D721Med (cell line): ENCODE results near the gene PHACTR1.

Experiments
- DNase-seq: peaks from one replicate; pipeline ENCODE4 v3.0.0; 2011; ENCODE audit warnings: low spot score; ENCODE audit not compliant: insufficient read length
- FAIRE-seq: peaks from 2 replicates; lab custom pipeline; 2011; peaks lifted over from hg19 to GRCh38; lab: Jason Lieb, UNC
- CTCF ChIP-seq: IDR thresholded peaks from 2 replicates; pipeline ENCODE4 v1.5.1; 2012; ENCODE audit warnings: mild to moderate bottlenecking, control low read depth; ENCODE audit not compliant: insufficient read depth; ENCODE audit errors: missing control alignments

Gene PHACTR1

DNA sequence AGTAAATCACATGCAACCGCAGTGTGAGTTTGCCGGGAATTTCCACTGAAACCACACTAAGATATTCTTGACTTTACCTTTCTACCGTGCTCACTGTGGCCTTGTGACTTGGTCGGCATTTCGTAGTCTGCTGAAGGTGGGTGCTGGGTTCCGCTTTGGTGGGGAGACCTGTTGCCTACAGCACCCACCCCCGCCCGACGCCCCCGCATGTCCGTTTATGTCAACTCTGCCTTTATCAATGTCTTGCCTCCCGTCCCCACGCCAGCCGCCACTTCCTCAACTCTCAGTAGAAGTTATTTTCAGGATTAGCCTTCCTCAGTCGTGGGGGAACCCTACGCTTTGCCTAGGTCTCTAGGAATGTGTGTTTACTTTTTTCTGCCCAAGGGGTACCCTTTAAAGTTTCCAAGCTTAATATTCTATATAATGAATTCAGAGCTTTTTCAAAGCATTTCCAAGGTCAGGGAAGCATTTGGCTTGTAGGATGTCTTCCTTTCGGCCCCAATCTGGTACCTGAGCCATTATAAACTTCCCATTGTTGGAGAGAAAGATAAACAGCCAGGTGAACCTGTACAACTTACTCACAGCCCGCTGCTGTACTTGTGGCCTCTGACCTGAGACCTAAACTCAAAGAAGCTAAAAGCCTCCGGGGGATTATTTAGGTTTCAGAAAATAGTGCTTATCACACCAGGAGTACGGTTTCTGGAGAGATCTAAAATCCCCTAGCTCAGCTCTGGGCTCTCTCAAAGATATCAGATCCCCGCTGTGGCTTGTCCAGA is 557.6 kb downstream of the PHACTR1 start:
- DNase-seq = no peak

GRCh38 chr6:13274707-13275434 is 558.3 kb downstream of the PHACTR1 start:
- DNase-seq (no peak), FAIRE-seq (no peak)
- TF ChIP-seq CTCF = no peak

More for the DNA sequence above, 557.6 kb downstream of the PHACTR1 start:
- TF ChIP-seq CTCF = no peak
- no peak for FAIRE-seq

DNA sequence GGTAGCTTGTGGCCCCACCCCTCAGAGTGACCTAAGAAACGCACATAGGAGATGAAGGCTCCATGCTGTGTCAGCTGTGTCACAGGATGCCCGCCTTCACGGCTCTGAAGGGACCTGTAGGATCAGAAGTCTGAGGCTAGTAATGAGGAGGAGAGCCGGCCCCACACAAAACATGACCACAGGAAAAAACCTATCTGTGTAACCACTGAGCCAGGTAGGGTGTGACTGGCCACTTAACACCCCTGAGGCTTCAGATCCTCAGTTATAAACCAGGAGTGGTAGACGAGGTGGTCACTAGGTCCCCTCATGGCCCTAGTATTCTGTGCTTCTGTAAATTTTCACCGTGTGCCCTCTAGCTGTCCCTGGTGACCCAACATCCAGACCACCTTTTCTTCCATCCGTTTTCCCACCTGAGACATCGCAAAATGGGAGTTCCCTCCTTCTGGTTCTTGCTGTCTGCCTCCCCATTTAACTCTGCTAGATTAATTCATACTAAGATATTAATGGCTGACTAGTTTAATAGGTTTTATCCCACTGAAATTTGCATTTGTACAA is 558.9 kb downstream of the PHACTR1 start:
- DNase-seq = no peak
- TF ChIP-seq CTCF = no peak
- no peak for FAIRE-seq

GRCh38 chr6:13277231-13277630 is 560.7 kb downstream of the PHACTR1 start:
- TF ChIP-seq CTCF = no peak
- DNase-seq = no peak
- FAIRE-seq = no peak

DNA sequence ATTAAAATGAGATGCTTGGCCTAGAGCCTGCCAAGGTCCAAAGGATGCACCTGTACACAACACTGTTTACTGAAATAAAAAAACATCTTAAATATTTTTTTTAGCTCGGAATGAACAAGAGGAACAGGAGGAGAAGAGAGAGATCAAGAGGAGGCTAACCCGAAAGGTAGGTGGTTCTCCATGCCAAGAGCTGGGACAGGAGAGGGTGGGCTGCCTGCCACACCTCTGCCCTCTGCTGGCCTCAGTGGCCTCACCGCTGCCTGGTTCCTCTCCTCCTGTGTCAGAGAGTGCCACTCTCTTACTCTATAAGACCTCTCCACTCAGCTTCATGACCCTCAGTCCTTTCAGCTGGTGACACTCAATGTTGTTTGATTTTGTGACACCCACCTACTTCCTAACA is 561.6 kb downstream of the PHACTR1 start:
- peak; percentile 16 for TF ChIP-seq CTCF
- no peak for DNase-seq

GRCh38 chr6:13278991-13279390 is 562.4 kb downstream of the PHACTR1 start:
- DNase-seq (no peak), FAIRE-seq (no peak)
- no peak for TF ChIP-seq CTCF

More for the DNA sequence above, 561.6 kb downstream of the PHACTR1 start:
- no peak for FAIRE-seq
